ENCODE results near the gene COX6B2.

COX6B2 gene

DNA sequence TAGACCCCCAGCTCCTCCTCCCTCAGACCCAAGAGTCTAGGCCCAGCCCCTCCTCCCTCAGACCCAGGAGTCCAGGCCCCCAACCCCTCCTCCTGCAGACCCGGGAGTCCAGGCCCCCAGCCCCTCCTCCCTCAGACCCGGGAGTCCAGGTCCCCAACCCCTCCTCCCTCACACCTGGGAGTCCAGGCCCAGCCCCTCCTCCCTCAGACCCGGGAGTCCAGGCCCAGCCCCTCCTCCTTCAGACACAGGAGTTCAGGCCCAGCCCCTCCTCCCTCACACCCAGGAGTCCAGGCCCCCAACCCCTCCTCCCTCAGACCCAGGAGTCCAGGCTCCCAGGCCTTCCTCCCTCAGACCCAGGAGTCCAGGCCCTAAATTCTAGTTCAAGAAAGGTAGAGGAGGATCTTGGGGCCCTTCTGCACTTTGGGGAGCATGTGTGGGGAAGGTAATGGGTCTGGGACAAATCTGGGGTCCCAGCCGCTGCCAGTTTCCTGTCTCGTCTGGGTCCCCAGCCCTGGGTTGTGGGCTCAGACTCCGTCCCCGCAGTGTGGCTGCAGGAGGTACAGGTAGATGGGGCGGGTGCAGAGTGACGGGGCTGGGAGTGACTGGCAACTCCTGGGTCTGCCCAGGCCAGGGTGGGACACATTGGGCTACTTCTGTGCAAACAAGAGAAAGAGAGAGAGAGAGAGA lies 18.9 kb upstream of the COX6B2 start:
- in situ Hi-C loops (cut with MboI; ENCODE audit: low pct_unique_long_range_greater_than_20kb, low sequenced_read_pairs, unreplicated experiment) = no loop called here
- no peak for DNase-seq (ENCODE audit: low spot score)
- TF ChIP-seq, protein P1, sequence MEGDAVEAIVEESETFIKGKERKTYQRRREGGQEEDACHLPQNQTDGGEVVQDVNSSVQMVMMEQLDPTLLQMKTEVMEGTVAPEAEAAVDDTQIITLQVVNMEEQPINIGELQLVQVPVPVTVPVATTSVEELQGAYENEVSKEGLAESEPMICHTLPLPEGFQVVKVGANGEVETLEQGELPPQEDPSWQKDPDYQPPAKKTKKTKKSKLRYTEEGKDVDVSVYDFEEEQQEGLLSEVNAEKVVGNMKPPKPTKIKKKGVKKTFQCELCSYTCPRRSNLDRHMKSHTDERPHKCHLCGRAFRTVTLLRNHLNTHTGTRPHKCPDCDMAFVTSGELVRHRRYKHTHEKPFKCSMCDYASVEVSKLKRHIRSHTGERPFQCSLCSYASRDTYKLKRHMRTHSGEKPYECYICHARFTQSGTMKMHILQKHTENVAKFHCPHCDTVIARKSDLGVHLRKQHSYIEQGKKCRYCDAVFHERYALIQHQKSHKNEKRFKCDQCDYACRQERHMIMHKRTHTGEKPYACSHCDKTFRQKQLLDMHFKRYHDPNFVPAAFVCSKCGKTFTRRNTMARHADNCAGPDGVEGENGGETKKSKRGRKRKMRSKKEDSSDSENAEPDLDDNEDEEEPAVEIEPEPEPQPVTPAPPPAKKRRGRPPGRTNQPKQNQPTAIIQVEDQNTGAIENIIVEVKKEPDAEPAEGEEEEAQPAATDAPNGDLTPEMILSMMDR (IDR thresholded peaks at IDR 0.05; ENCODE audit: extremely low read depth, insufficient read depth, missing control alignments) = no peak

- in situ Hi-C loops (cut with MboI; ENCODE audit: low pct_unique_long_range_greater_than_20kb, low sequenced_read_pairs, unreplicated experiment) = no loop called here
- no peak for DNase-seq (ENCODE audit: low spot score)
- TF ChIP-seq, protein P1 (IDR thresholded peaks at IDR 0.05; ENCODE audit: extremely low read depth, insufficient read depth, missing control alignments) = no peak
Measured at GRCh38 chr19:55372316-55373081, 18.0 kb upstream of the COX6B2 start.

DNA sequence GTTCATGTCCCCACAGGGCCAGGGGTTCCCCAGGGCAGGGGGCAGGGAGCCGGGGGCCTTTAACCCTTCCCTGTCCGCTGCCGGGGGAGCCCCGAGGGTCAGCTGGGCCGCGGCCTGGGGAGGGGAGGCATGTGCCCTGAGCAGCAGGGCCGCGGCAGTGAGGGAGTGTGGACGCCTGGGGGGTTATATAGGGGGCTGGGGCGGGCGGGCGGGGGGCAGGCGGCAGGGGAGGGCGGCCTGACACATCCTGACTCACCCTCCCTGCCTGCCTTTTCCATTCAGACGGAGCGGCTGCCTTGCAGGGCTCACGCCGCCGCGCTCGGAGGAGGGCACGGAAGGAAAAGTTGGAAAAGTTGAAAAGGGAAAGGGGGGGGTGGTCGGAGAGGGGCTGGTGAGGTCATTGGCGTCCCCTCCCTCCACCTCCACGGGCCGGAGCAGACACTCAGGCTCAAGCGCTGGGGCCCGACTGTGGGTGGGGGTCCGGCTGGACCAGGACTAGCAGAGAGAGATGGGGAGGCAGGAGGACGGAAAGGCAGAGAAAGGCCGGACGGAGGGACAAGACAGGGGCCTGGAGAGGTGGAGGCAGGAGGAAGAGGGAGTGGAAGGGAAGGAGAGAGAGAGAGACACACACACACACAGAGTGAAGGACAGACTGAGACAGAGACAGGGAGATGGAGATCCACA lies 15.9 kb upstream of the COX6B2 start, which contains the start of gene IL11:
Gene IL11, minus strand, starts transcription at position 159 of the 684 bp plus-strand sequence. Its CDS starts 153 bp downstream, at position 6.
- no peak for DNase-seq (ENCODE audit: low spot score)
- in situ Hi-C loops (cut with MboI; ENCODE audit: low pct_unique_long_range_greater_than_20kb, low sequenced_read_pairs, unreplicated experiment) = no loop called here
- TF ChIP-seq, protein P1 (IDR thresholded peaks at IDR 0.05; ENCODE audit: extremely low read depth, insufficient read depth, missing control alignments) = no peak

DNA sequence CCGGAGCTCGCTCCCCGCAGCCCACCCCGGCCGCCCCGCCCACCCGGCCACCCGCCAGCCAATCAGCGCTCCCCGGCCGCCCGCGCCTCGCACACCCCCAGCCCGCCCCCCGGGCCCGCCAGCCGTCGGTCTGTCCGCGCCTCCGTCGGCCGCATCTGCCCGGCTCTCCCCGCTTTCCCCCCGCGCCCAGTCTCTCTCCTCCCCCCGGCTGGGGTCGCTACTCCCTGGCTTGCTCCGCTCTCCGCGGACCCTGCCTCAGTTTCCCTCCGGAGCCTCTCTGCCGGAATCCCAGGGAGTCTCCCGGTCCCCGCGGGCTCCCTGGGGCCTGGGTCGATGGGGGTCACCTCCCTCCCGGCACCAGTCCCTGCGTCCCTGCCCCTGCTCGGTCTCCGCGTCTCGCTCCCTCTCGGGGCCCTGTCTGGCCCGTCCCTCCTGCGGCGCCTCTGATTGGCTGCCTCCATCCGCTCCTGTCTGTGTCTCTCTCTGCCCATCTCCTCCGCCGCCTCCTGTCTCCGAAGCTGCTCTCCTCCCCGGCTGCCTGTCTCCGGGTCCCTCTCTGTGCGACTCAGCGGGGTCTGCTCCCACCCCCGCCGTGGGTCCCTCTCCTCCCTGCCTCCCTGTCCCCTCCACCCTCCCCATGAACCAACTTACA lies 15.3 kb upstream of the COX6B2 start:
- TF ChIP-seq, protein P1 (IDR thresholded peaks at IDR 0.05; ENCODE audit: extremely low read depth, insufficient read depth, missing control alignments) = no peak
- peak; percentile 84 for DNase-seq (ENCODE audit: low spot score)
- in situ Hi-C loops (cut with MboI; ENCODE audit: low pct_unique_long_range_greater_than_20kb, low sequenced_read_pairs, unreplicated experiment) = no loop called here

- TF ChIP-seq, protein P1 (IDR thresholded peaks at IDR 0.05; ENCODE audit: extremely low read depth, insufficient read depth, missing control alignments) = no peak
- in situ Hi-C loops (cut with MboI; ENCODE audit: low pct_unique_long_range_greater_than_20kb, low sequenced_read_pairs, unreplicated experiment) = no loop called here
- DNase-seq (ENCODE audit: low spot score) = peak; percentile 64
Measured at GRCh38 chr19:55368701-55369563, 14.4 kb upstream of the COX6B2 start.
